Measurements from ENCODE around the gene FGGY.
A peak's percentile ranks its signal among the peaks of the same experiment; 100 is the strongest.

FGGY gene

DNA sequence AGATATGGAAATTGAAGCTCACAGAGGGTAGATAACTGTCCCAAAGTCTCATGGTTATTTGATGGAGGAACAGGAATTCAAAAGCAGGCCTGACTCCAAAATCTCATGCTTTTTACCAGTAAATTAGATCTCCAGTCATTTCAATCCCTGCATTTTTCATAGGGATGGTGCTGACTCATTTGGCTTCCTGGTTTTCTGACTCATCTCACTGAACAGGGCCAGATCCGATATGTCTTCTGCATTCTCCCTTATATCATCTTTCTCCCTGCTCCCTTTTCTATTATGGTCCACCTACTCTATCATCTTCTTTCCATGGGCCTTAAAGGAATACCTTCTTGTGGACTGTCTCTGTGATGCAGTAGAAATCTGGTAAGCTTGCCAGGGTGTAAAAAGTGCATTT lies 187.2 kb downstream of the FGGY start:
- H3K36me3 ChIP-seq (ENCODE audit: control insufficient read depth in 2 of 2, insufficient read depth in 1 of 2, low read length in 2 of 2): no peaks in the 10 kb centered on the region
- H3K27ac ChIP-seq (ENCODE audit: extremely low read depth, low read depth, low read length): no peak overlapping the region
- TF ChIP-seq ZBTB48 (tag by site-specific recombination; IDR thresholded peaks at IDR 0.05) (peak; percentile 26; the same call in 1 of the 2 replicates), SP7 (tag by site-specific recombination; IDR thresholded peaks at IDR 0.05) (peak; percentile 28; the same call in 1 of the 2 replicates), ZNF768 (tag by site-specific recombination; IDR thresholded peaks at IDR 0.05) (no peak), MYNN (tag by site-specific recombination; IDR thresholded peaks at IDR 0.05; ENCODE audit: borderline replicate concordance) (no peak), ZNF366 (tag by site-specific recombination; conservative IDR thresholded peaks at IDR 0.05) (peak; percentile 37; the same call in 1 of the 2 replicates), ZNF184 (tag by site-specific recombination; IDR thresholded peaks at IDR 0.05) (no peak), ZEB2 (tag by site-specific recombination; IDR thresholded peaks at IDR 0.05) (peak; percentile 45; the same call in 1 of the 2 replicates), ZNF335 (tag by site-specific recombination; conservative IDR thresholded peaks at IDR 0.05) (0 out of 2 replicates have a peak, but pooled peaks have one; percentile 9), PRDM1 (tag by site-specific recombination; IDR thresholded peaks at IDR 0.05) (peak; percentile 29; the same call in 1 of the 2 replicates), ZNF76 (tag by site-specific recombination; IDR thresholded peaks at IDR 0.05; ENCODE audit: borderline replicate concordance, low read depth) (no peak), ZNF664 (tag by site-specific recombination; IDR thresholded peaks at IDR 0.05) (peak; percentile 24; the same call in 1 of the 2 replicates), ZNF600 (tag by site-specific recombination; IDR thresholded peaks at IDR 0.05) (peak; percentile 48; the same call in 1 of the 2 replicates), ZBTB21 (tag by site-specific recombination; IDR thresholded peaks at IDR 0.05) (0 out of 2 replicates have a peak, but pooled peaks have one; percentile 9), ZNF830 (tag by site-specific recombination; IDR thresholded peaks at IDR 0.05; ENCODE audit: low read depth) (no peak)
- TF ChIP-seq, protein P1, sequence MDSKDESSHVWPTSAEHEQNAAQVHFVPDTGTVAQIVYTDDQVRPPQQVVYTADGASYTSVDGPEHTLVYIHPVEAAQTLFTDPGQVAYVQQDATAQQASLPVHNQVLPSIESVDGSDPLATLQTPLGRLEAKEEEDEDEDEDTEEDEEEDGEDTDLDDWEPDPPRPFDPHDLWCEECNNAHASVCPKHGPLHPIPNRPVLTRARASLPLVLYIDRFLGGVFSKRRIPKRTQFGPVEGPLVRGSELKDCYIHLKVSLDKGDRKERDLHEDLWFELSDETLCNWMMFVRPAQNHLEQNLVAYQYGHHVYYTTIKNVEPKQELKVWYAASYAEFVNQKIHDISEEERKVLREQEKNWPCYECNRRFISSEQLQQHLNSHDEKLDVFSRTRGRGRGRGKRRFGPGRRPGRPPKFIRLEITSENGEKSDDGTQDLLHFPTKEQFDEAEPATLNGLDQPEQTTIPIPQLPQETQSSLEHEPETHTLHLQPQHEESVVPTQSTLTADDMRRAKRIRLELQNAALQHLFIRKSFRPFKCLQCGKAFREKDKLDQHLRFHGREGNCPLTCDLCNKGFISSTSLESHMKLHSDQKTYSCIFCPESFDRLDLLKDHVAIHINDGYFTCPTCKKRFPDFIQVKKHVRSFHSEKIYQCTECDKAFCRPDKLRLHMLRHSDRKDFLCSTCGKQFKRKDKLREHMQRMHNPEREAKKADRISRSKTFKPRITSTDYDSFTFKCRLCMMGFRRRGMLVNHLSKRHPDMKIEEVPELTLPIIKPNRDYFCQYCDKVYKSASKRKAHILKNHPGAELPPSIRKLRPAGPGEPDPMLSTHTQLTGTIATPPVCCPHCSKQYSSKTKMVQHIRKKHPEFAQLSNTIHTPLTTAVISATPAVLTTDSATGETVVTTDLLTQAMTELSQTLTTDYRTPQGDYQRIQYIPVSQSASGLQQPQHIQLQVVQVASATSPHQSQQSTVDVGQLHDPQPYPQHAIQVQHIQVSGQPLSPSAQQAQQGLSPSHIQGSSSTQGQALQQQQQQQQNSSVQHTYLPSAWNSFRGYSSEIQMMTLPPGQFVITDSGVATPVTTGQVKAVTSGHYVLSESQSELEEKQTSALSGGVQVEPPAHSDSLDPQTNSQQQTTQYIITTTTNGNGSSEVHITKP (tag by site-specific recombination; IDR thresholded peaks at IDR 0.05): peak; percentile 50
- TF ChIP-seq, protein P2, sequence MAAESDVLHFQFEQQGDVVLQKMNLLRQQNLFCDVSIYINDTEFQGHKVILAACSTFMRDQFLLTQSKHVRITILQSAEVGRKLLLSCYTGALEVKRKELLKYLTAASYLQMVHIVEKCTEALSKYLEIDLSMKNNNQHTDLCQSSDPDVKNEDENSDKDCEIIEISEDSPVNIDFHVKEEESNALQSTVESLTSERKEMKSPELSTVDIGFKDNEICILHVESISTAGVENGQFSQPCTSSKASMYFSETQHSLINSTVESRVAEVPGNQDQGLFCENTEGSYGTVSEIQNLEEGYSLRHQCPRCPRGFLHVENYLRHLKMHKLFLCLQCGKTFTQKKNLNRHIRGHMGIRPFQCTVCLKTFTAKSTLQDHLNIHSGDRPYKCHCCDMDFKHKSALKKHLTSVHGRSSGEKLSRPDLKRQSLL (tag by site-specific recombination; IDR thresholded peaks at IDR 0.05): peak; percentile 25; the same call in 1 of the 2 replicates
- TF ChIP-seq, protein P3, sequence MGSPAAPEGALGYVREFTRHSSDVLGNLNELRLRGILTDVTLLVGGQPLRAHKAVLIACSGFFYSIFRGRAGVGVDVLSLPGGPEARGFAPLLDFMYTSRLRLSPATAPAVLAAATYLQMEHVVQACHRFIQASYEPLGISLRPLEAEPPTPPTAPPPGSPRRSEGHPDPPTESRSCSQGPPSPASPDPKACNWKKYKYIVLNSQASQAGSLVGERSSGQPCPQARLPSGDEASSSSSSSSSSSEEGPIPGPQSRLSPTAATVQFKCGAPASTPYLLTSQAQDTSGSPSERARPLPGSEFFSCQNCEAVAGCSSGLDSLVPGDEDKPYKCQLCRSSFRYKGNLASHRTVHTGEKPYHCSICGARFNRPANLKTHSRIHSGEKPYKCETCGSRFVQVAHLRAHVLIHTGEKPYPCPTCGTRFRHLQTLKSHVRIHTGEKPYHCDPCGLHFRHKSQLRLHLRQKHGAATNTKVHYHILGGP (tag by site-specific recombination; IDR thresholded peaks at IDR 0.05): no peak
- TF ChIP-seq, protein P4, sequence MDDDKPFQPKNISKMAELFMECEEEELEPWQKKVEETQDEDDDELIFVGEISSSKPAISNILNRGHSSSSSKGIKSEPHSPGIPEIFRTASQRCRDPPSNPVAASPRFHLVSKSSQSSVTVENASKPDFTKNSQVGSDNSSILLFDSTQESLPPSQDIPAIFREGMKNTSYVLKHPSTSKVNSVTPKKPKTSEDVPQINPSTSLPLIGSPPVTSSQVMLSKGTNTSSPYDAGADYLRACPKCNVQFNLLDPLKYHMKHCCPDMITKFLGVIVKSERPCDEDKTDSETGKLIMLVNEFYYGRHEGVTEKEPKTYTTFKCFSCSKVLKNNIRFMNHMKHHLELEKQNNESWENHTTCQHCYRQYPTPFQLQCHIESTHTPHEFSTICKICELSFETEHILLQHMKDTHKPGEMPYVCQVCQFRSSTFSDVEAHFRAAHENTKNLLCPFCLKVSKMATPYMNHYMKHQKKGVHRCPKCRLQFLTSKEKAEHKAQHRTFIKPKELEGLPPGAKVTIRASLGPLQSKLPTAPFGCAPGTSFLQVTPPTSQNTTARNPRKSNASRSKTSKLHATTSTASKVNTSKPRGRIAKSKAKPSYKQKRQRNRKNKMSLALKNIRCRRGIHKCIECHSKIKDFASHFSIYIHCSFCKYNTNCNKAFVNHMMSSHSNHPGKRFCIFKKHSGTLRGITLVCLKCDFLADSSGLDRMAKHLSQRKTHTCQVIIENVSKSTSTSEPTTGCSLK (tag by site-specific recombination; IDR thresholded peaks at IDR 0.05): no peak
- H3K9me3 ChIP-seq (ENCODE audit: control insufficient read depth, insufficient read depth, low read depth, low read length): no peaks in the 10 kb centered on the region
- CTCF ChIA-PET: interaction anchor here (0.5 kb wide), 1 partner anchor 19 kb away, joined by 3 read pairs; no protein-coding TSS in a partner anchor
- H3K4me3 ChIP-seq (ENCODE audit: low read depth, low read length): no peak overlapping the region
- POLR2A ChIA-PET: no interaction called here
- H3K4me1 ChIP-seq (ENCODE audit: control insufficient read depth, insufficient read depth, low read length): 0 out of 2 replicates have a peak, but pooled peaks cover 2% of the 10 kb centered on the region

Measured in HEK293 (cell line).